B cell (primary cell): ENCODE measurements around the gene BET1. TPM values are rescaled to one million over a fixed set of nuclear protein-coding genes. Genes with fewer than 3 reads are reported as not detected.

Source experiments
- ATAC-seq: fragments of 200-7000 bp; cut with Tn5 transposase; one replicate; pipeline ENCODE4 v1.10.0; 2021; ENCODE audit warnings: low read depth, mild to moderate bottlenecking, moderate number of reproducible peaks, moderate library complexity
- CTCF ChIA-PET: fragments of 350-600 bp; sonication (Branson Sonifier 250); formaldehyde crosslinking; loops from one replicate; lab custom pipeline; 2021; ENCODE audit warnings: antibody characterized with exemption, inconsistent platforms; lab: Charles Lee
- POLR2A ChIA-PET: fragments of 350-600 bp; sonication (Branson Sonifier 250); formaldehyde crosslinking; loops from one replicate; lab custom pipeline; 2021; ENCODE audit warnings: antibody characterized with exemption; lab: Charles Lee
- DNase-seq: peaks from one replicate; pipeline ENCODE4 v3.0.0; 2013
- H2AFZ ChIP-seq: 2 replicates; pipeline ENCODE4 v1.6.1; 2012; ENCODE audit warnings: mild to moderate bottlenecking, low read depth, low read length; ENCODE audit not compliant: insufficient read depth, poor library complexity, severe bottlenecking
- H3K27ac ChIP-seq, 2 donors: 1 replicate in 1 of 2; 2 replicates in 1 of 2; pipeline ENCODE4 v1.5.1; 2012 to 2013; ENCODE audit warnings: low read length in 2 of 2, mild to moderate bottlenecking in 2 of 2, moderate library complexity in 1 of 2
- H3K27me3 ChIP-seq, 4 experiments: fragments of 200-600 bp in 1 of 4; sonication (generic) in 1 of 4; replicated peaks in 1 of 4; 1 replicate in 2 of 4; 2 replicates in 2 of 4; pipeline versions ENCODE4 v1.6.1 to v1.7.0; 2013 to 2016; ENCODE audit warnings: low read length in 3 of 4, mild to moderate bottlenecking in 2 of 4, mixed read lengths in 1 of 4, moderate library complexity in 1 of 4; ENCODE audit not compliant: insufficient read depth in 4 of 4, control insufficient read depth in 3 of 4; ENCODE audit errors: control extremely low read depth in 1 of 4
- H3K36me3 ChIP-seq, 2 experiments: replicated peaks in 1 of 2; 1 replicate in 1 of 2; 2 replicates in 1 of 2; pipeline versions ENCODE4 v1.6.1 to v1.7.1; 2013; ENCODE audit warnings: low read length in 1 of 2; ENCODE audit not compliant: insufficient read depth in 2 of 2, control insufficient read depth in 1 of 2; ENCODE audit errors: control extremely low read depth in 1 of 2, extremely low read depth in 1 of 2
- H3K4me1 ChIP-seq, 2 donors: fragments of 200-600 bp in 1 of 2; sonication (generic) in 1 of 2; 1 replicate in 1 of 2; 2 replicates in 1 of 2; pipeline versions ENCODE4 v1.5.1 to v1.6.1; 2013 to 2017; ENCODE audit warnings: low read length in 2 of 2; ENCODE audit not compliant: control insufficient read depth in 2 of 2, insufficient read depth in 2 of 2
- H3K4me2 ChIP-seq: replicated peaks from 2 replicates; pipeline ENCODE3; 2012; ENCODE audit warnings: mild to moderate bottlenecking, low read depth, low read length; ENCODE audit not compliant: poor library complexity, severe bottlenecking
- H3K4me3 ChIP-seq, 5 experiments: fragments of 200-600 bp in 1 of 5; sonication (generic) in 1 of 5; 1 replicate in 3 of 5; 2 replicates in 2 of 5; pipeline versions ENCODE4 v1.5.1 to v1.7.0; 2011 to 2016; ENCODE audit warnings: low read length in 4 of 5, mild to moderate bottlenecking in 4 of 5, low read depth in 2 of 5, control low read depth in 1 of 5, moderate library complexity in 1 of 5; ENCODE audit not compliant: insufficient read depth in 1 of 5; ENCODE audit errors: control extremely low read depth in 1 of 5, extremely low read depth in 1 of 5
- H3K79me2 ChIP-seq: fragments of 200-600 bp; sonication (generic); one replicate; pipeline ENCODE4 v1.6.0; 2016; ENCODE audit warnings: low read length; ENCODE audit not compliant: control insufficient read depth, insufficient read depth
- H3K9ac ChIP-seq: fragments of 200-600 bp; sonication (generic); 2 replicates; pipeline ENCODE4 v1.6.1; 2017; ENCODE audit warnings: mild to moderate bottlenecking, low read length, moderate library complexity
- H3K9me3 ChIP-seq, 3 donors: one replicate each; pipeline versions ENCODE4 v1.6.1 to v1.7.1; 2013; ENCODE audit warnings: low read length in 2 of 3; ENCODE audit not compliant: control insufficient read depth in 2 of 3, insufficient read depth in 1 of 3; ENCODE audit errors: control extremely low read depth in 1 of 3
- H4K20me1 ChIP-seq: 2 replicates; pipeline ENCODE4 v1.6.0; 2012; ENCODE audit warnings: mild to moderate bottlenecking, low read length; ENCODE audit not compliant: insufficient read depth, control insufficient read depth, poor library complexity, severe bottlenecking
- H3K27ac Mint-ChIP-seq: one replicate; pipeline ENCODE4 v1.8.0; 2021; ENCODE audit warnings: mixed read lengths
- H3K27me3 Mint-ChIP-seq: one replicate; pipeline ENCODE4 v1.8.0; 2021; ENCODE audit warnings: mixed read lengths
- H3K4me1 Mint-ChIP-seq: one replicate; pipeline ENCODE4 v1.8.0; 2021; ENCODE audit warnings: mixed read lengths
- H3K4me3 Mint-ChIP-seq: one replicate; pipeline ENCODE4 v1.8.0; 2021; ENCODE audit warnings: mixed read lengths
- H3K9me3 Mint-ChIP-seq: one replicate; pipeline ENCODE4 v1.8.0; 2022; ENCODE audit warnings: mixed read lengths; ENCODE audit not compliant: insufficient read depth
- CTCF ChIP-seq: fragments of 200-600 bp; IDR thresholded peaks from one replicate; pipeline ENCODE4 v1.8.0; 2022; ENCODE audit warnings: antibody characterized with exemption, mild to moderate bottlenecking
- EZH2 ChIP-seq: IDR thresholded peaks from 2 replicates; pipeline ENCODE4 v1.6.1; 2012; ENCODE audit warnings: borderline replicate concordance, low read depth, mild to moderate bottlenecking, moderate library complexity, low read length; ENCODE audit not compliant: insufficient read depth, poor library complexity, severe bottlenecking
- WGBS: methylation state at CpG from one replicate; pipeline ENCODE4 v1.1.5; 2013; ENCODE audit warnings: missing lambda C conversion rate; ENCODE audit not compliant: insufficient coverage; 5-methylcytosine and 5-hydroxymethylcytosine counted together
- intact Hi-C: fragments of 100-400 bp; cut with micrococcal nuclease; formaldehyde crosslinking; loops from one replicate; pipeline ENCODE4 v1.10.0; 2022
- polyA plus RNA-seq: library from polyadenylated mRNA; depleted of rRNA; stranded (reverse); fragments of >200 nt; gene quantifications from 2 replicates; pipeline ENCODE4 v1.2.3, GENCODE V29; 2012
- total RNA-seq, 2 donors: library from RNA; stranded (reverse); fragments of 120-200 nt in 1 of 2; gene quantifications; 1 replicate in 1 of 2; 2 replicates in 1 of 2; pipeline versions ENCODE4 v1.2.3 to v1.2.4, GENCODE V29; 2013 to 2022

The BET1 gene
- total and polyA plus RNA-seq, 2 donors (not counting 1 experiment from before 2014, with no cell fraction given) = 16.0 to 36.1 TPM

- Histone ChIP-seq H3K9me3 (no peaks in the 10 kb centered on the region), H2AFZ (no peak overlapping the region), H3K27ac (no peak overlapping the region), H3K79me2 (no peaks in the 10 kb centered on the region), H4K20me1 (no peaks in the 10 kb centered on the region), H3K4me1 (peaks cover 34% of the 10 kb centered on the region in 2 donors), H3K9ac (no peak overlapping the region), H3K4me2 (no peak overlapping the region), H3K36me3 (no peaks in the 10 kb centered on the region), H3K27me3 (no peaks in the 10 kb centered on the region), H3K4me3 (no peak overlapping the region)
- DNase-seq = no peak
- ATAC-seq = no peak
- POLR2A ChIA-PET = no interaction called here
- Mint-ChIP-seq H3K4me3 (no peak overlapping the region), H3K9me3 (no peaks in the 10 kb centered on the region), H3K27ac (no peak overlapping the region), H3K4me1 (peaks cover 44% of the 10 kb centered on the region), H3K27me3 (no peaks in the 10 kb centered on the region)
- CTCF ChIA-PET = interaction anchor here (2.5 kb wide), 1 partner anchor 43 kb away, joined by 11 read pairs; no protein-coding TSS in a partner anchor
- intact Hi-C loops = no loop called here
- TF ChIP-seq CTCF (no peak), EZH2 (no peak)
Observed at GRCh38 chr7:94044806-94045205, 40.7 kb upstream of the BET1 start.

GRCh38 chr7:94043299-94043698 lies 39.1 kb upstream of the BET1 start:
- Histone ChIP-seq H2AFZ (no peak overlapping the region), H3K79me2 (no peaks in the 10 kb centered on the region), H3K27ac (no peak overlapping the region), H4K20me1 (no peaks in the 10 kb centered on the region), H3K4me3 (no peak overlapping the region), H3K9ac (no peak overlapping the region), H3K36me3 (no peaks in the 10 kb centered on the region), H3K4me1 (peaks cover 27 to 33% of the 10 kb centered on the region in 2 donors), H3K9me3 (no peaks in the 10 kb centered on the region), H3K4me2 (no peak overlapping the region), H3K27me3 (no peaks in the 10 kb centered on the region)
- TF ChIP-seq EZH2 (no peak), CTCF (no peak)
- no peak overlapping the region for H3K27ac Mint-ChIP-seq
- intact Hi-C loops = no loop called here
- no CpG with 5 or more reads among the region's 1 CpG for WGBS
- peaks cover 45% of the 10 kb centered on the region for H3K4me1 Mint-ChIP-seq
- ATAC-seq = no peak
- no peaks in the 10 kb centered on the region for H3K27me3 Mint-ChIP-seq
- DNase-seq = no peak
- H3K9me3 Mint-ChIP-seq = no peaks in the 10 kb centered on the region
- ChIA-PET CTCF (no interaction called here), POLR2A (no interaction called here)
- H3K4me3 Mint-ChIP-seq = no peak overlapping the region
